H1 (cell line): ENCODE measurements around the gene RBM15B. TPM values are rescaled to one million over a fixed set of nuclear protein-coding genes. Genes with fewer than 3 reads are reported as not detected.

Experiments used
- CTCF ChIA-PET: fragments of 300-600 bp; sonication (Branson Sonifier 250); formaldehyde crosslinking; loops from one replicate; lab custom pipeline; 2021; ENCODE audit not compliant: partially characterized antibody; lab: Charles Lee
- POLR2A ChIA-PET: fragments of 300-600 bp; sonication (Branson Sonifier 250); formaldehyde crosslinking; loops from one replicate; lab custom pipeline; 2021; ENCODE audit warnings: inconsistent platforms; ENCODE audit not compliant: partially characterized antibody; lab: Charles Lee
- DNase-seq, 2 experiments: peaks; one replicate each; pipeline versions ENCODE4 v3.0.0 to v3.0.0-alpha.2; 2010 to 2022; ENCODE audit warnings: low spot score in 2 of 2, low read depth in 1 of 2, mixed read lengths in 1 of 2
- FAIRE-seq: peaks from 2 replicates; lab custom pipeline; 2011; peaks lifted over from hg19 to GRCh38; lab: Jason Lieb, UNC
- H2AFZ ChIP-seq: 2 replicates; pipeline ENCODE4 v1.8.1; 2012; ENCODE audit warnings: low read length, inconsistent platforms
- H2AK5ac ChIP-seq: 2 replicates; pipeline ENCODE4 v1.6.1; 2013; ENCODE audit warnings: low read depth, low read length
- H2BK120ac ChIP-seq: replicated peaks from 2 replicates; pipeline ENCODE3; 2013; ENCODE audit warnings: low read depth, low read length, inconsistent platforms
- H2BK12ac ChIP-seq: 2 replicates; pipeline ENCODE4 v1.6.1; 2013; ENCODE audit warnings: low read depth, low read length
- H2BK15ac ChIP-seq: 2 replicates; pipeline ENCODE4 v1.6.1; 2013; ENCODE audit warnings: low read length
- H2BK20ac ChIP-seq: 2 replicates; pipeline ENCODE4 v1.6.1; 2013; ENCODE audit warnings: low read length
- H2BK5ac ChIP-seq: 2 replicates; pipeline ENCODE4 v1.6.1; 2013; ENCODE audit warnings: low read depth, low read length
- H3K14ac ChIP-seq: 2 replicates; pipeline ENCODE4 v1.6.1; 2013; ENCODE audit warnings: inconsistent platforms; ENCODE audit not compliant: insufficient read length
- H3K18ac ChIP-seq: 2 replicates; pipeline ENCODE4 v1.6.1; 2013; ENCODE audit warnings: low read length; ENCODE audit errors: extremely low read depth
- H3K23ac ChIP-seq: 2 replicates; pipeline ENCODE4 v1.6.1; 2013; ENCODE audit warnings: inconsistent platforms; ENCODE audit not compliant: insufficient read length
- H3K23me2 ChIP-seq: 2 replicates; pipeline ENCODE4 v1.6.1; 2013; ENCODE audit warnings: low read depth, low read length
- H3K27ac ChIP-seq: 2 replicates; pipeline ENCODE4 v1.6.1; 2011; ENCODE audit warnings: low read depth, low read length, inconsistent platforms
- H3K27me3 ChIP-seq, 4 experiments: replicated peaks in 1 of 4; 1 replicate in 1 of 4; 2 replicates in 3 of 4; pipeline versions ENCODE4 v1.6.1 to v1.8.1; 2011 to 2013; ENCODE audit warnings: low read length in 3 of 4, mild to moderate bottlenecking in 3 of 4, inconsistent platforms in 2 of 4, mixed read lengths in 2 of 4, moderate library complexity in 1 of 4; ENCODE audit not compliant: control insufficient read depth in 3 of 4, insufficient read depth in 3 of 4; ENCODE audit errors: extremely low read depth in 1 of 4
- H3K36me3 ChIP-seq, 4 experiments: 2 replicates each; pipeline versions ENCODE4 v1.6.1 to v1.8.1; 2011 to 2013; ENCODE audit warnings: mild to moderate bottlenecking in 4 of 4, low read length in 3 of 4, moderate library complexity in 2 of 4, control low read depth in 1 of 4, inconsistent platforms in 1 of 4; ENCODE audit not compliant: insufficient read depth in 4 of 4, control insufficient read depth in 2 of 4
- H3K4ac ChIP-seq: replicated peaks from 2 replicates; pipeline ENCODE3; 2013; ENCODE audit warnings: low read length, low read depth, mixed read lengths, inconsistent platforms; ENCODE audit not compliant: insufficient read length
- H3K4me1 ChIP-seq, 4 experiments: replicated peaks in 1 of 4; 1 replicate in 1 of 4; 2 replicates in 3 of 4; pipeline versions ENCODE4 v1.6.1 to v1.8.1; 2011 to 2013; ENCODE audit warnings: low read length in 3 of 4, inconsistent platforms in 2 of 4, mixed read lengths in 1 of 4; ENCODE audit not compliant: insufficient read depth in 4 of 4, control insufficient read depth in 3 of 4
- H3K4me2 ChIP-seq, 2 experiments: 2 replicates each; pipeline versions ENCODE4 v1.6.1 to v1.8.1; 2011 to 2013; ENCODE audit warnings: low read depth in 2 of 2, low read length in 2 of 2, control low read depth in 1 of 2, inconsistent platforms in 1 of 2, mild to moderate bottlenecking in 1 of 2; ENCODE audit not compliant: insufficient read depth in 1 of 2
- H3K4me3 ChIP-seq, 4 experiments: fragments of 200-600, 300-600 bp in 1 of 4; sonication (generic), shearing (Covaris generic), sonication (Bioruptor Twin) in 1 of 4; 2 replicates each; pipeline versions ENCODE4 v1.5.1 to v1.8.1; 2011 to 2016; ENCODE audit warnings: low read length in 4 of 4, low read depth in 3 of 4, control low read depth in 2 of 4, inconsistent platforms in 2 of 4, mild to moderate bottlenecking in 2 of 4, mixed read lengths in 1 of 4, moderate library complexity in 1 of 4; ENCODE audit not compliant: insufficient read depth in 2 of 4; ENCODE audit errors: extremely low read depth in 1 of 4
- H3K56ac ChIP-seq: replicated peaks from 2 replicates; pipeline ENCODE3; 2013; ENCODE audit warnings: low read depth, mild to moderate bottlenecking, mixed read lengths, low read length, inconsistent platforms; ENCODE audit not compliant: insufficient read length
- H3K79me1 ChIP-seq: 2 replicates; pipeline ENCODE4 v1.6.1; 2013; ENCODE audit warnings: low read depth, low read length, control low read depth
- H3K79me2 ChIP-seq, 2 experiments: 2 replicates each; pipeline versions ENCODE4 v1.6.1 to v1.8.1; 2012 to 2013; ENCODE audit warnings: low read length in 2 of 2, mild to moderate bottlenecking in 2 of 2, inconsistent platforms in 1 of 2; ENCODE audit not compliant: insufficient read depth in 2 of 2, control insufficient read depth in 1 of 2
- H3K9ac ChIP-seq, 4 experiments: replicated peaks in 1 of 4; 1 replicate in 1 of 4; 2 replicates in 3 of 4; pipeline versions ENCODE4 v1.6.1 to v1.8.1; 2011 to 2013; ENCODE audit warnings: low read depth in 3 of 4, low read length in 3 of 4, control low read depth in 2 of 4, mild to moderate bottlenecking in 2 of 4, moderate library complexity in 2 of 4, inconsistent platforms in 1 of 4; ENCODE audit errors: extremely low read depth in 1 of 4
- H3K9me3 ChIP-seq, 2 experiments: 2 replicates each; pipeline versions ENCODE4 v1.6.1 to v1.8.1; 2012 to 2013; ENCODE audit warnings: mild to moderate bottlenecking in 2 of 2, moderate library complexity in 2 of 2, control low read depth in 1 of 2, inconsistent platforms in 1 of 2, low read depth in 1 of 2, low read length in 1 of 2, mixed read lengths in 1 of 2; ENCODE audit not compliant: insufficient read depth in 2 of 2
- H4K20me1 ChIP-seq, 2 experiments: replicated peaks in 1 of 2; 2 replicates each; pipeline versions ENCODE3 to v1.8.1; 2011 to 2013; ENCODE audit warnings: inconsistent platforms in 2 of 2, low read length in 2 of 2, mild to moderate bottlenecking in 1 of 2; ENCODE audit not compliant: insufficient read depth in 2 of 2, control insufficient read depth in 1 of 2
- H4K5ac ChIP-seq: 2 replicates; pipeline ENCODE4 v1.6.1; 2013; ENCODE audit warnings: low read length, low read depth, mixed read lengths, inconsistent platforms; ENCODE audit not compliant: insufficient read length
- H4K8ac ChIP-seq: 2 replicates; pipeline ENCODE4 v1.8.0; 2013; ENCODE audit warnings: mild to moderate bottlenecking, moderate library complexity, low read length, inconsistent platforms; ENCODE audit not compliant: insufficient read depth; ENCODE audit errors: extremely low read depth
- H4K91ac ChIP-seq: replicated peaks from 2 replicates; pipeline ENCODE3; 2013; ENCODE audit warnings: low read length, mixed read lengths, inconsistent platforms; ENCODE audit not compliant: insufficient read length
- CBX5 ChIP-seq: fragments of 300-800, 300-1000 bp; sonication (generic); IDR thresholded peaks from 2 replicates; pipeline ENCODE4 v1.7.1; 2016; ENCODE audit warnings: antibody characterized with exemption, low read length, low read depth
- CHD2 ChIP-seq: IDR thresholded peaks from 2 replicates; pipeline ENCODE4 v1.6.1; 2012; ENCODE audit warnings: low read length, improper control_type of control experiment
- CTCF ChIP-seq, 3 experiments: IDR thresholded peaks; 1 replicate in 2 of 3; 2 replicates in 1 of 3; pipeline versions ENCODE4 v1.5.1 to v1.6.1; 2011; ENCODE audit warnings: low read length in 3 of 3, mild to moderate bottlenecking in 3 of 3, inconsistent platforms in 2 of 3, low read depth in 1 of 3, moderate library complexity in 1 of 3; ENCODE audit not compliant: insufficient read depth in 1 of 3; ENCODE audit errors: control extremely low read depth in 1 of 3
- EZH2 ChIP-seq: fragments of 200-600 bp; sonication (generic); IDR thresholded peaks from 2 replicates; pipeline ENCODE4 v1.7.1; 2012; ENCODE audit warnings: low read depth, mild to moderate bottlenecking, moderate library complexity, low read length, inconsistent platforms; ENCODE audit not compliant: severe bottlenecking
- HDAC6 ChIP-seq: IDR thresholded peaks from one replicate; pipeline ENCODE4 v1.7.1; 2012; ENCODE audit warnings: low read depth, mild to moderate bottlenecking, inconsistent platforms, low read length, moderate library complexity
- KDM4A ChIP-seq: IDR thresholded peaks from one replicate; pipeline ENCODE4 v1.7.1; 2012; ENCODE audit warnings: low read depth, mild to moderate bottlenecking, moderate library complexity, low read length, inconsistent platforms; ENCODE audit not compliant: severe bottlenecking
- NANOG ChIP-seq: IDR thresholded peaks from 2 replicates; pipeline ENCODE4 v1.6.1; 2011; ENCODE audit warnings: low read length, low read depth, mild to moderate bottlenecking, inconsistent platforms; ENCODE audit not compliant: insufficient read depth, poor library complexity, severe bottlenecking
- SP1 ChIP-seq: IDR thresholded peaks from 2 replicates; pipeline ENCODE4 v1.6.1; 2011; ENCODE audit warnings: low read depth, low read length
- SP4 ChIP-seq: IDR thresholded peaks from 2 replicates; pipeline ENCODE4 v1.6.1; 2012; ENCODE audit warnings: low read length, inconsistent platforms
- ZNF274 ChIP-seq: IDR thresholded peaks from 2 replicates; pipeline ENCODE4 v1.7.0; 2012; ENCODE audit warnings: low read length, borderline replicate concordance; ENCODE audit errors: extremely low read depth
- whole genome bisulfite sequencing, 2 experiments: shearing (Covaris generic) in 1 of 2; methylation state at CpG; one replicate each; pipeline versions ENCODE4 v1.1.6 to v1.1.7; 2013 to 2015; ENCODE audit warnings: low lambda C conversion rate in 2 of 2, mixed read lengths in 2 of 2, inconsistent platforms in 1 of 2, low coverage in 1 of 2, missing lambda C conversion rate in 1 of 2; ENCODE audit not compliant: insufficient replicate concordance in 2 of 2, insufficient coverage in 1 of 2, insufficient read length in 1 of 2; ENCODE audit errors: extremely low coverage in 1 of 2, missing lambda C conversion rate in 1 of 2; 5-methylcytosine and 5-hydroxymethylcytosine counted together
- polyA plus RNA-seq, 7 experiments: library from polyadenylated mRNA; depleted of rRNA in 3 of 7; stranded (reverse) in 5 of 7; unstranded in 2 of 7; fragments of >200 nt in 5 of 7; fragments of 200-250 nt in 2 of 7; gene quantifications; 1 replicate in 5 of 7; 2 replicates in 1 of 7; 4 replicates in 1 of 7; pipeline versions ENCODE4 v1.2.1 to v1.2.3, GENCODE V29; 2011 to 2013; ENCODE audit warnings: missing spikeins in 2 of 7, mixed read lengths in 2 of 7
- total RNA-seq: library from RNA; stranded (reverse); fragmentation: NEBNext Ultra II Directional; extraction: Animal tissue kit (Norgen Biotek cat#: 25700); gene quantifications from 2 replicates; pipeline ENCODE4 v1.2.1, GENCODE V29; 2021
- TF ChIP-seq, protein P1 (sequence below): IDR thresholded peaks from 2 replicates; pipeline ENCODE4 v1.6.1; 2011; ENCODE audit warnings: low read depth, mild to moderate bottlenecking, low read length; ENCODE audit not compliant: insufficient read depth

RBM15B gene
- total and polyA plus RNA-seq, 2 of the 8 experiments (the other 6 are each of a cell fraction or from before 2014, with no cell fraction given): 22.2 to 59.1 TPM

- Histone ChIP-seq H4K91ac (no peak overlapping the region), H3K36me3 (peaks cover 2 to 35% (median 13%) of the 10 kb centered on the region in 4 experiments; a peak in 7 of 8 replicates), H3K79me2 (no peaks in the 10 kb centered on the region)
- TF ChIP-seq EZH2 (no peak), ZNF274 (no peak), SP4 (no peak), CBX5 (no peak), HDAC6 (no peak), SP1 (no peak), CHD2 (no peak), CTCF (IDR thresholded peaks at IDR 0.05; ENCODE audit: control extremely low read depth in 1 of 3, insufficient read depth in 1 of 3, low read depth in 1 of 3, low read length in 3 of 3) (no peak), NANOG (no peak), KDM4A (no peak)
- TF ChIP-seq, protein P1, sequence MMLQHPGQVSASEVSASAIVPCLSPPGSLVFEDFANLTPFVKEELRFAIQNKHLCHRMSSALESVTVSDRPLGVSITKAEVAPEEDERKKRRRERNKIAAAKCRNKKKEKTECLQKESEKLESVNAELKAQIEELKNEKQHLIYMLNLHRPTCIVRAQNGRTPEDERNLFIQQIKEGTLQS: no peak
These were observed 38.1 kb downstream of the RBM15B start for GRCh38 chr3:51429138-51429537.

More at GRCh38 chr3:51429138-51429537, 38.1 kb downstream of the RBM15B start:
- Histone ChIP-seq H3K56ac (no peak overlapping the region), H2BK20ac (no peak overlapping the region), H3K4me1 (no peaks in the 10 kb centered on the region), H4K5ac (no peak overlapping the region), H3K27ac (no peak overlapping the region), H2BK5ac (no peak overlapping the region), H3K4me2 (no peak overlapping the region), H2AK5ac (no peak overlapping the region), H2BK120ac (no peak overlapping the region), H3K9ac (no peak overlapping the region), H3K23ac (no peak overlapping the region), H3K18ac (no peak overlapping the region), H3K9me3 (no peaks in the 10 kb centered on the region), H3K23me2 (no peaks in the 10 kb centered on the region), H3K4me3 (no peak overlapping the region), H2BK15ac (no peak overlapping the region), H3K27me3 (no peaks in the 10 kb centered on the region), H3K14ac (no peak overlapping the region), H4K8ac (no peak overlapping the region), H2BK12ac (no peak overlapping the region), H3K4ac (no peak overlapping the region), H2AFZ (no peak overlapping the region), H3K79me1 (no peaks in the 10 kb centered on the region), H4K20me1 (peaks cover 0 to 2% of the 10 kb centered on the region in 2 experiments)
- FAIRE-seq (no peak), DNase-seq (no peak)
- 93% methylated on average over 3 of the region's 3 CpGs; no CpG with 5 or more reads in 1 of the 2 experiments for WGBS, 2 experiments
- ChIA-PET POLR2A (interaction anchor here (1.0 kb wide), 1 partner anchor 36 kb away, joined by 3 read pairs; no protein-coding TSS in a partner anchor), CTCF (interaction anchor here (0.6 to 1.6 kb wide), 4 partner anchors 9 to 54 kb away, joined by 3 to 7 read pairs (median 3); no protein-coding TSS in a partner anchor)
